IgD-negative memory B cell (primary cell): ENCODE results near the gene KRTAP20-2. TPM values are rescaled to one million over a fixed set of nuclear protein-coding genes. Genes with fewer than 3 reads are reported as not detected.

Experiments
- H3K27ac Mint-ChIP-seq, 3 donors: one replicate each; pipeline ENCODE4 v1.8.0; 2020 to 2022; ENCODE audit warnings: mild to moderate bottlenecking in 3 of 3, mixed read lengths in 3 of 3, moderate library complexity in 1 of 3
- H3K27me3 Mint-ChIP-seq: one replicate; pipeline ENCODE4 v1.8.0; 2021; ENCODE audit warnings: mixed read lengths
- H3K36me3 Mint-ChIP-seq: one replicate; pipeline ENCODE4 v1.8.0; 2020; ENCODE audit warnings: mild to moderate bottlenecking, mixed read lengths
- H3K4me1 Mint-ChIP-seq, 3 donors: one replicate each; pipeline ENCODE4 v1.8.0; 2020 to 2022; ENCODE audit warnings: mixed read lengths in 3 of 3, mild to moderate bottlenecking in 1 of 3
- H3K4me3 Mint-ChIP-seq, 4 donors: one replicate each; pipeline ENCODE4 v1.8.0; 2020 to 2022; ENCODE audit warnings: mild to moderate bottlenecking in 4 of 4, mixed read lengths in 4 of 4, moderate library complexity in 3 of 4
- H3K9me3 Mint-ChIP-seq, 3 donors: one replicate each; pipeline ENCODE4 v1.8.0; 2020 to 2021; ENCODE audit warnings: mixed read lengths in 3 of 3, mild to moderate bottlenecking in 1 of 3
- polyA plus RNA-seq: library from polyadenylated mRNA; unstranded; fragments of 300-500 nt; fragmentation: Illumina TruSeq; gene quantifications from one replicate; pipeline ENCODE4 v1.2.3, GENCODE V29; 2021

The KRTAP20-2 gene
- polyA plus RNA-seq, 1 donor from 2014 or later = not detected

DNA sequence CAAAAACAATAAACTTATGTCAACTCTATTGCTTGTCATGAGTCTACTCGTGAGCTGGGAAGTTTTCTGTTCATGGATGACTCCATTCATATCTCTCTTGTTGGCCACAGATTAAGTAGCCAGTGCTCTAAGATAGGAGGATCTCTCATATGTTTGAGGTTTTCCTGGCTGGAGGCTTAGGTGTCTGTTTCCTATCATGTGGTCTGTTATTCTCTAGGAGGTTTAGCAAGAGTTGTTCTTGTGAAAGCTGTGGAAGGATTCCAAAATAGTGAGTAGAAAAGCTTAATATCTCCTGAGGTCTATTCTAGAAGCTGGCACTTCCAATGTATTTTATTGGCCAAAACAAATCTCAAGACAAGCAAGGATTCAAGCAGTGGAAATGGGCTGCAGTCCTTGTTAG, 5.8 kb upstream of the KRTAP20-2 start:
- H3K9me3 Mint-ChIP-seq = peaks cover 5 to 8% (median 6%) of the 10 kb centered on the region in 3 donors
- H3K27me3 Mint-ChIP-seq = no peaks in the 10 kb centered on the region
- no peak overlapping the region for H3K27ac Mint-ChIP-seq
- peaks cover 0 to 2% (median 0%) of the 10 kb centered on the region in 3 donors for H3K4me1 Mint-ChIP-seq
- no peaks in the 10 kb centered on the region for H3K36me3 Mint-ChIP-seq
- no peak overlapping the region for H3K4me3 Mint-ChIP-seq

DNA sequence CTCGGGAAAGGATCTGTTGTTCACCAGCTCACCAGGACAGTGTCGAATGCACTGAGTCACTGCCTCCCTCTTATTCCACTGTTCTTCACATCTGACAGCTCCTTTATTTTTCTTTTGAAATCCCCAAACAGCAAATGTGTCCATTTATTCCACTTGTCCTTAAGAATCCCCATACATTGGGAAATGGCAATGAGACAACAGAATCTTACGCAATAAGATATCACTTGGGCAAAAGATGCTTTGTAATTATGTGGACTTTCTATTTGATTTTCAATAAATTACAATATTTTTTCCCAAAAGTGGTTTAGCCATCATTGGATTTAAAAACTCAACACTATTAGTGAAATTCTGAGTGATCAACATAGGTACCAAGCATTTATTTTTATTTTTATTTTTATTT, 3.7 kb downstream of the KRTAP20-2 start:
- Mint-ChIP-seq H3K36me3 (peaks cover 2% of the 10 kb centered on the region), H3K4me1 (no peaks in the 10 kb centered on the region), H3K4me3 (no peak overlapping the region), H3K9me3 (peaks cover 0 to 5% (median 5%) of the 10 kb centered on the region in 3 donors), H3K27ac (no peak overlapping the region), H3K27me3 (no peaks in the 10 kb centered on the region)

DNA sequence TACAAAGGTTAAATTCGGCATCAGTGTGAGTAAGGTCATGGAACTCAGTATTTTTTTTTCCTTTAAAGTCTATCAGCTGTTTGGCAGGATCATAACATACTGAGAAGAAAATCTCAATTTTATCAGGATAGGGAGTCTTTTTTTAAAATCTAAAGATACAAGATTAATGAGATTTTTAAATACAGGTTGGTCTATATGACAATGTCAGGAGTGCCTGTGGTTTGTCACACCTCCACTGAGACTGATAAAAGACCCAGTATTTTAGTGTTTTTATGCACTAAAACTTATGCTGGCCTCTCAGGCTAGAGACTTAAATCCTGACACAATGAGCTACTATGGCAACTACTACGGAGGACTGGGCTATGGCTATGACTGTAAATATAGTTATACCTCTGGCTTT, 7.6 kb downstream of the KRTAP20-2 start, which contains the start of gene KRTAP20-3:
Gene KRTAP20-3, plus strand, starts transcription at position 301 of the 400 bp plus-strand sequence.
- Mint-ChIP-seq H3K4me3 (no peak within 1 kb of the TSS), H3K9me3 (peaks cover 3 to 7% (median 5%) of the 10 kb centered on the region in 3 donors), H3K27ac (no peak within 1 kb of the TSS), H3K36me3 (peaks cover 2% of the 10 kb centered on the region), H3K4me1 (no peaks in the 10 kb centered on the region), H3K27me3 (no peaks in the 10 kb centered on the region)

DNA sequence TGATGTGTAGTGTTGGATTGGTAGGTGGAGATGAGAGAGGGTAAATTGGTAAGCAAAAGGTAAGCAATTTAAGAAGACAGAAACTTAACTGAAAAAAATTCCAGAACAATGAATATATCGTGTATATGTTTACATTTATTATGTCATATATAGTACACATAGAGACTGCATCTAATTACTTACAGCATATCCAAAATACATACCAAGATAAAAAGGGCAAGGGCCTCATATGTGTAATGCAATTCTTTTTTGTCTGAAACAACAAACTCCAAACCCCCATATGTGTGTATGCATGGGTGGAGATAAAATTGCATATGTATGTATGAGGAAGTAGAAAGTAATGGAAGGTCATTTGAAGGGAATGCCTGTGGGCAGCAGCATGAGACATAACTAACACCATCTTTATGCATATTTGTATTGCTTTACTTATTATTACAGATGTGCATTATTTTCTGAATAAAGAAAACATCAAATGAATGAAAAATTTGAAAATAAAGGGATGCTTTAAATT, 12.0 kb downstream of the KRTAP20-2 start:
- peaks cover 3 to 19% (median 5%) of the 10 kb centered on the region in 3 donors for H3K9me3 Mint-ChIP-seq
- H3K36me3 Mint-ChIP-seq = no peaks in the 10 kb centered on the region
- no peaks in the 10 kb centered on the region for H3K4me1 Mint-ChIP-seq
- H3K27ac Mint-ChIP-seq = no peak overlapping the region
- no peak overlapping the region for H3K4me3 Mint-ChIP-seq
- H3K27me3 Mint-ChIP-seq = no peaks in the 10 kb centered on the region

DNA sequence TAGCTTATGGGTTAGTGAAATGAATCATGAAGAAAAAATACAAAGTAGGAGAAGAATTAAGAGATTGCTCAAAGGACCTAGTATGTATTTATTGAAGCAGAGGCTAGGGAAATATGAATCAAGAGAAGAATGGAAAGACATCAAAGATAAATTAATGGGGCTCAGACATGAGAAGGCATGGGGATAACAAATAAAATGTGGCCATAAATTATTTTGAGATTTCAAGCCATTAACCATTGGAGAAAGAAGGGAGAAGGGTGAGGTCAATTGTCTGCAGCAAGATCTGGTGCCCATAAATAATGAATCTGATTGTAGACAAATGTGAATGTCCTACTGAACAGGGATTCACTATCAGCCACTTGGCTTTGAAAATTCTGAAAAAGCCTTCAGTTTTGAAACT, 17.9 kb downstream of the KRTAP20-2 start:
- no peak overlapping the region for H3K27ac Mint-ChIP-seq
- H3K9me3 Mint-ChIP-seq = peaks cover 2 to 16% (median 6%) of the 10 kb centered on the region in 3 donors
- H3K27me3 Mint-ChIP-seq = no peaks in the 10 kb centered on the region
- no peaks in the 10 kb centered on the region for H3K4me1 Mint-ChIP-seq
- H3K4me3 Mint-ChIP-seq = no peak overlapping the region
- H3K36me3 Mint-ChIP-seq = no peaks in the 10 kb centered on the region

DNA sequence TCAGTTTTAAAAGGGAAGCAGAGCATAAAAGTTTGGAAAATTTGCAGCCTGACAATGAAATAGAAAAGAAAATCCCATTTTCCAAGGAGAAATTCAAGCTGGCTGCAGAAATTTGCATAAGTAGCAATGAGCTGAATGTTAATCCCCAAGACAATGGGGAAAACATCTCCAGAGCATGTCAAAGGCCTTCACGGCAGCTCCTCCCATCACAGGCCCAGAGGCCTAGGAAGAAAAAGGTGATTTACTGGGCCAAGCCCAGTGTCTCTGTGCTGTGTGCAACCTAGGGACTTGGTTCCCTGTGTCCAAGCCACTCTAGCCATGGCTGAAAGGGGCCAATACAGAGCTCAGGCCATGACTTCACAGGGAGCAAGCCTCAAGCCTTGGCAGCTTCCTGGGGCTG, 33.8 kb downstream of the KRTAP20-2 start:
- Mint-ChIP-seq H3K27me3 (no peaks in the 10 kb centered on the region), H3K4me3 (no peak overlapping the region), H3K4me1 (no peaks in the 10 kb centered on the region), H3K27ac (no peak overlapping the region), H3K36me3 (no peaks in the 10 kb centered on the region), H3K9me3 (peaks cover 5 to 7% (median 5%) of the 10 kb centered on the region in 3 donors)

DNA sequence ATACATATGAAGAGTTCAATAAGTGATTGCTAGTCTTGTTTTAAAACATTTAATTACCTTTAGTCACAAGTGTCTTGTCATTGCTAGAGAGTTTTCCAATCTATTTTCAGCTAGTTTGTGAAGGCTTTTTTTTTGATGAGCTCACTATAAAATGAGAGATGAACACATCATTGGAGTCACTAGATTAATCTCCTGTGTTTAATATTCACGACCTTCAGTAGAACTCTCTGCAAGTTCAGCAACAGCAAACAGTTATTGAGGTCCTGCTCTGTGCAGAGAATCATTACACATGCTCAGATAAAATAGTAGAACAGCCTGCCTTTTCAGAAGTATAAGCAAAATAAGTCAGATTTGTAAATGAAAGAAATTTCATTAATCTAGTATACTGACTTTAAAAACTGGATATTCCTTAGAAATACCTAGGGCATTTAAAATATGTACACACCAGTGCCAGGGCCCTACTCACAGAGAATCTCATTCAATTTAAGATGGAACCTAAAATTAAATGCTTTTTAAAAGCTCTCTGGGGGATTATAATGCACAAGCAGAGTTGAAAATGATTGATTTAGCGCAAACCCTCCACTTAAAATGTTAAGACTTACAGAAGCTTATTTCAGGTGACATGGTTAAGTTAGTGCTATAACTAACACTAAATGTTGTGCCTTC, 38.1 kb downstream of the KRTAP20-2 start:
- Mint-ChIP-seq H3K4me3 (no peak overlapping the region), H3K27ac (no peak overlapping the region), H3K36me3 (no peaks in the 10 kb centered on the region), H3K27me3 (no peaks in the 10 kb centered on the region), H3K9me3 (peaks cover 2 to 6% (median 3%) of the 10 kb centered on the region in 3 donors), H3K4me1 (no peaks in the 10 kb centered on the region)

DNA sequence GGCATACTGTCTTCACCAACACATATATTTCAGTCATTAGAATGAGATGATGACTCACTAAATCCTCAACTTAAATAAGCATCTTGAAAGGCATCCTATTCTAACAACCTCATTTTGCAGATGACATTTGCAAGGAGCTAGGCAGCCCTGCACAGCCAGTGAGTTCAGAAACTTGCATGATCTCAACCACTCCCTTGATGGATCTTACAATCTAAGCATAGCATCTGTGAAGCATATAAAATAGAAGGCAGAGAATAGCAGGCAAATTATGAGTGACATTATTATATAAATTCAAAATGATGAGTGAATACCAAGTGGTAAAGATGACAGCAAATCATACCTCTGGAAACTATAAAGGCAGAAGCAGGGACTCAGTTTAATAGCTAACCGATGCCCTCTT, 39.3 kb downstream of the KRTAP20-2 start:
- Mint-ChIP-seq H3K27me3 (no peaks in the 10 kb centered on the region), H3K4me3 (no peak overlapping the region), H3K4me1 (no peaks in the 10 kb centered on the region), H3K27ac (no peak overlapping the region), H3K36me3 (no peaks in the 10 kb centered on the region), H3K9me3 (peaks cover 2 to 11% (median 4%) of the 10 kb centered on the region in 3 donors)

DNA sequence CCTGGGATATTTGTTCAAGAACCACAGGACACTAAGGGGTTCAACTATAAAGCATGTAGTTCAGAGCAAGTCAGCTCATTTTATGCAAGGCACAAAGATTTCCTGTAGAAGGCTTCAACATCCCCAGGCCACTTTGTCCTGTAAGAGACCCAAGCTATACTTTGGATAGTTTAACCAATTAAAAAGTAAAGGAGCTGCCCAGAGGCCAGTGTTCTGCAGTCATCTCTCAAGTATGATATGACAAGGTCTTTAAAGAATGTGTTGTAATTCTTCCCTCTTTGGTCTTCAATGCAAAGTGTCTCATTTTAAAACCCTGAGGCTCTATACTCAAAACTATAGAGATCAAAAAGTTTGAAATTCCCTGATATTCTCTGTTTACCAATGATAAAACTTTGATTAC, 41.7 kb downstream of the KRTAP20-2 start:
- H3K4me3 Mint-ChIP-seq = no peak overlapping the region
- peaks cover 0 to 18% (median 4%) of the 10 kb centered on the region in 3 donors for H3K9me3 Mint-ChIP-seq
- no peak overlapping the region for H3K27ac Mint-ChIP-seq
- no peaks in the 10 kb centered on the region for H3K36me3 Mint-ChIP-seq
- no peaks in the 10 kb centered on the region for H3K27me3 Mint-ChIP-seq
- H3K4me1 Mint-ChIP-seq = no peaks in the 10 kb centered on the region

DNA sequence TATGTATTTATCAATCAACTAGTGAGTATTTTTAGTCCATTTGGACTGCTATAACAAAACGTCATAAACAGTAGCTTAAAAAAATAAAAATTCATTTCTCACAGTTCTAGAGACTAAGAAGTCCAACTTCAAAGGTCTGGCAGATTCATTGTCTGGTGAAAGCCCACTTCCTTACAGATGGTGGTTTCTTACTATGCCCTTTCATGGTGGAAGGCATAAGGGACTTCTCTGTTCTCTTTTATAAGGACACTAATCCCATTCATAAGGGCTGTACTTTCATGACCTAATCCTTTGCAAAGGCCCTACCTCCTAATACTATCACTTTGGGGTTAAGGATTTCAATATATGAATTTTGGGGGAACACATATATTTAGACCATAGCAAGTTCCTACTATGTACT, 45.6 kb downstream of the KRTAP20-2 start:
- Mint-ChIP-seq H3K4me1 (peaks cover 0 to 1% (median 0%) of the 10 kb centered on the region in 3 donors), H3K27me3 (no peaks in the 10 kb centered on the region), H3K4me3 (no peak overlapping the region), H3K27ac (no peak overlapping the region), H3K9me3 (peaks cover 2 to 30% (median 9%) of the 10 kb centered on the region in 3 donors), H3K36me3 (no peaks in the 10 kb centered on the region)

DNA sequence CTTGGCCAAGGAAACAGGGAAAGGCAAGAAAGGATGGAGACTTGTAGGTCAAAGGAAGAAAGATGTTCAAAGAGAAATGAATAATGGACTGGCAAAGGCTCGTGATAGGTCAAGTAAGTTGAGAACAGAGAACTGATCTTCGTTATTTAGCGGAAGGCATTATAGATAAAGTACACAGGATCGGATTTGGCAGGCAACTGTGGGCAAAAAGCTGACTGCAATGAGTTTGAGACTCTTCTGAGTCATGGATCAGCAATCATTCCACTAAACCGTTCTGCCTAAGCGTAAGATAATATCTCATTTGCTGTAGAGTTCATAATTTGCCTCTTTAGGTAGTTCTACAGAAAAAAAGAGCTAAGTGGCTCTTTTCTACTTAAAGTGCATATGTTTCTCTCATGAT, 49.5 kb downstream of the KRTAP20-2 start:
- Mint-ChIP-seq H3K36me3 (peaks cover 1% of the 10 kb centered on the region), H3K27me3 (no peaks in the 10 kb centered on the region), H3K4me1 (peaks cover 0 to 1% (median 0%) of the 10 kb centered on the region in 3 donors), H3K27ac (no peak overlapping the region), H3K4me3 (peak overlapping the region in 1 of 4 donors; percentile 29), H3K9me3 (peaks cover 2 to 17% (median 9%) of the 10 kb centered on the region in 3 donors)

Other genes starting within 250 kb of the KRTAP20-2 start
- not detected for gene KRTAP13-1, start 239.2 kb upstream of the KRTAP20-2 start, polyA plus RNA-seq
- not detected for gene KRTAP13-3, start 209.3 kb upstream of the KRTAP20-2 start, polyA plus RNA-seq
- gene KRTAP13-4, start 205.0 kb upstream of the KRTAP20-2 start, polyA plus RNA-seq = not detected
- gene KRTAP15-1, start 194.9 kb upstream of the KRTAP20-2 start, polyA plus RNA-seq = not detected
- not detected for gene KRTAP19-1, start 154.8 kb upstream of the KRTAP20-2 start, polyA plus RNA-seq
- not detected for gene KRTAP19-2, start 147.8 kb upstream of the KRTAP20-2 start, polyA plus RNA-seq
- gene KRTAP19-3, start 143.2 kb upstream of the KRTAP20-2 start, polyA plus RNA-seq = not detected
- gene KRTAP19-4, start 138.0 kb upstream of the KRTAP20-2 start, polyA plus RNA-seq = not detected
- gene KRTAP19-5, start 133.1 kb upstream of the KRTAP20-2 start, polyA plus RNA-seq = not detected
- not detected for gene KRTAP19-6, start 93.3 kb upstream of the KRTAP20-2 start, polyA plus RNA-seq
- gene KRTAP19-7, start 73.9 kb upstream of the KRTAP20-2 start, polyA plus RNA-seq = not detected
- not detected for gene KRTAP22-2, start 44.8 kb upstream of the KRTAP20-2 start, polyA plus RNA-seq
- gene KRTAP6-3, start 42.8 kb upstream of the KRTAP20-2 start, polyA plus RNA-seq = not detected
- gene KRTAP6-2, start 36.3 kb upstream of the KRTAP20-2 start, polyA plus RNA-seq = not detected
- not detected for gene KRTAP22-1, start 34.1 kb upstream of the KRTAP20-2 start, polyA plus RNA-seq
- not detected for gene KRTAP6-1, start 21.3 kb upstream of the KRTAP20-2 start, polyA plus RNA-seq
- gene KRTAP20-1, start 18.8 kb upstream of the KRTAP20-2 start, polyA plus RNA-seq = not detected
- gene KRTAP20-4, start 14.6 kb upstream of the KRTAP20-2 start, polyA plus RNA-seq = not detected
- gene KRTAP20-3, start 7.7 kb downstream of the KRTAP20-2 start, polyA plus RNA-seq = not detected
- gene KRTAP21-3, start 83.6 kb downstream of the KRTAP20-2 start, polyA plus RNA-seq = not detected
- not detected for gene KRTAP21-2, start 112.1 kb downstream of the KRTAP20-2 start, polyA plus RNA-seq
- gene KRTAP21-1, start 120.2 kb downstream of the KRTAP20-2 start, polyA plus RNA-seq = not detected
- not detected for gene KRTAP8-1, start 178.1 kb downstream of the KRTAP20-2 start, polyA plus RNA-seq
- gene KRTAP7-1, start 194.6 kb downstream of the KRTAP20-2 start, polyA plus RNA-seq = not detected
- not detected for gene KRTAP11-1, start 246.4 kb downstream of the KRTAP20-2 start, polyA plus RNA-seq